Astrocyte (in vitro differentiated cells and primary cell): ENCODE measurements around the gene LRCOL1. TPM values are rescaled to one million over a fixed set of nuclear protein-coding genes. Genes with fewer than 3 reads are reported as not detected.

ENCODE experiments used
- DNase-seq: peaks from one replicate; pipeline ENCODE4 v3.0.0-alpha.2; 2010; ENCODE audit warnings: low read depth
- FAIRE-seq: peaks from 2 replicates; lab custom pipeline; 2011; peaks lifted over from hg19 to GRCh38; lab: Jason Lieb, UNC
- H2AFZ ChIP-seq: 2 replicates; pipeline ENCODE4 v1.6.0; 2012; ENCODE audit warnings: low read depth, low read length, inconsistent platforms
- H3K27ac ChIP-seq: 2 replicates; pipeline ENCODE4 v1.5.1; 2011; ENCODE audit warnings: low read depth, low read length, inconsistent platforms
- H3K27me3 ChIP-seq: 2 replicates; pipeline ENCODE4 v1.6.0; 2011; ENCODE audit warnings: low read length, inconsistent platforms; ENCODE audit not compliant: insufficient read depth
- H3K36me3 ChIP-seq: 2 replicates; pipeline ENCODE4 v1.5.1; 2011; ENCODE audit warnings: low read length, inconsistent platforms; ENCODE audit not compliant: insufficient read depth
- H3K4me1 ChIP-seq: 2 replicates; pipeline ENCODE4 v1.5.1; 2011; ENCODE audit warnings: low read length, inconsistent platforms; ENCODE audit not compliant: insufficient read depth
- H3K4me2 ChIP-seq: 2 replicates; pipeline ENCODE4 v1.6.0; 2012; ENCODE audit warnings: low read length, inconsistent platforms
- H3K4me3 ChIP-seq: 2 replicates; pipeline ENCODE4 v1.5.1; 2011; ENCODE audit warnings: low read depth, mild to moderate bottlenecking, low read length, inconsistent platforms; ENCODE audit not compliant: insufficient read depth
- H3K79me2 ChIP-seq: 2 replicates; pipeline ENCODE4 v1.6.0; 2012; ENCODE audit warnings: mild to moderate bottlenecking, low read length, inconsistent platforms; ENCODE audit not compliant: insufficient read depth
- H3K9ac ChIP-seq: 2 replicates; pipeline ENCODE4 v1.6.0; 2012; ENCODE audit warnings: mild to moderate bottlenecking, low read length, inconsistent platforms
- H3K9me3 ChIP-seq: 2 replicates; pipeline ENCODE4 v1.5.1; 2012; ENCODE audit warnings: low read depth, mild to moderate bottlenecking, low read length, inconsistent platforms; ENCODE audit not compliant: insufficient read depth
- H4K20me1 ChIP-seq: 2 replicates; pipeline ENCODE4 v1.6.0; 2012; ENCODE audit warnings: low read length, inconsistent platforms; ENCODE audit not compliant: insufficient read depth
- H3K27ac Mint-ChIP-seq: one replicate; pipeline ENCODE4 v1.8.0; 2021; ENCODE audit warnings: mild to moderate bottlenecking, mixed read lengths; ENCODE audit not compliant: unreplicated experiment
- H3K27me3 Mint-ChIP-seq: one replicate; pipeline ENCODE4 v1.8.0; 2021; ENCODE audit warnings: low read depth, mixed read lengths; ENCODE audit not compliant: unreplicated experiment
- H3K36me3 Mint-ChIP-seq: one replicate; pipeline ENCODE4 v1.8.0; 2021; ENCODE audit warnings: low read depth, mixed read lengths; ENCODE audit not compliant: unreplicated experiment
- H3K4me1 Mint-ChIP-seq: one replicate; pipeline ENCODE4 v1.8.0; 2021; ENCODE audit warnings: low read depth, mixed read lengths; ENCODE audit not compliant: unreplicated experiment
- H3K4me3 Mint-ChIP-seq: one replicate; pipeline ENCODE4 v1.8.0; 2021; ENCODE audit warnings: mild to moderate bottlenecking, moderate library complexity, mixed read lengths; ENCODE audit not compliant: unreplicated experiment
- H3K9me3 Mint-ChIP-seq: one replicate; pipeline ENCODE4 v1.8.0; 2021; ENCODE audit warnings: mild to moderate bottlenecking, mixed read lengths; ENCODE audit not compliant: unreplicated experiment
- CTCF ChIP-seq: IDR thresholded peaks from 2 replicates; pipeline ENCODE4 v1.5.1; 2011; ENCODE audit warnings: low read depth, mild to moderate bottlenecking, inconsistent platforms, low read length, moderate library complexity; ENCODE audit not compliant: insufficient read depth
- EZH2 ChIP-seq: IDR thresholded peaks from 2 replicates; pipeline ENCODE4 v1.6.1; 2012; ENCODE audit warnings: mild to moderate bottlenecking, low read length, inconsistent platforms; ENCODE audit not compliant: insufficient read depth
- total RNA-seq: library from RNA; stranded (reverse); gene quantifications from 2 replicates; pipeline ENCODE4 v1.2.1, GENCODE V29; 2021

LRCOL1 gene
- total RNA-seq, 1 donor from 2014 or later = not detected

GRCh38 chr12:132558861-132559623, 51.3 kb downstream of the LRCOL1 start:
- H3K27me3 ChIP-seq = no peaks in the 10 kb centered on the region
- Mint-ChIP-seq H3K4me3 (peak overlapping the region; percentile 64), H3K4me1 (no peaks in the 10 kb centered on the region), H3K9me3 (no peaks in the 10 kb centered on the region), H3K27me3 (peaks cover 6% of the 10 kb centered on the region), H3K36me3 (peaks cover 3% of the 10 kb centered on the region), H3K27ac (no peak overlapping the region)
- no peaks in the 10 kb centered on the region for H3K36me3 ChIP-seq
- peaks cover 25% of the 10 kb centered on the region for H4K20me1 ChIP-seq
- peak overlapping the region; percentile 89 for H3K4me2 ChIP-seq
- no peak for FAIRE-seq
- TF ChIP-seq CTCF = no peak
- TF ChIP-seq EZH2 = no peak
- H3K9me3 ChIP-seq = no peaks in the 10 kb centered on the region
- H2AFZ ChIP-seq = no peak overlapping the region
- no peak for DNase-seq
- H3K4me1 ChIP-seq = peaks cover 8% of the 10 kb centered on the region
- peaks cover 19% of the 10 kb centered on the region for H3K79me2 ChIP-seq
- H3K9ac ChIP-seq = no peak overlapping the region
- H3K27ac ChIP-seq = no peak overlapping the region
- peak overlapping the region; percentile 46 for H3K4me3 ChIP-seq

- peaks cover 6% of the 10 kb centered on the region for H3K27me3 Mint-ChIP-seq
- no peaks in the 10 kb centered on the region for H3K9me3 Mint-ChIP-seq
- no peak for FAIRE-seq
- H3K4me2 ChIP-seq = no peak overlapping the region
- no peaks in the 10 kb centered on the region for H3K27me3 ChIP-seq
- H3K36me3 ChIP-seq = no peaks in the 10 kb centered on the region
- H3K79me2 ChIP-seq = peaks cover 16% of the 10 kb centered on the region
- TF ChIP-seq EZH2 (no peak), CTCF (no peak)
- DNase-seq = no peak
- no peak overlapping the region for H3K27ac ChIP-seq
- no peak overlapping the region for H2AFZ ChIP-seq
- peak overlapping the region; percentile 64 for H3K4me3 Mint-ChIP-seq
- H3K36me3 Mint-ChIP-seq = peaks cover 3% of the 10 kb centered on the region
- H3K9ac ChIP-seq = no peak overlapping the region
- peaks cover 8% of the 10 kb centered on the region for H3K4me1 ChIP-seq
- H3K27ac Mint-ChIP-seq = no peak overlapping the region
- no peak overlapping the region for H3K4me3 ChIP-seq
- no peaks in the 10 kb centered on the region for H3K4me1 Mint-ChIP-seq
- peaks cover 21% of the 10 kb centered on the region for H4K20me1 ChIP-seq
- no peaks in the 10 kb centered on the region for H3K9me3 ChIP-seq
Measured at GRCh38 chr12:132558042-132558856, 52.1 kb downstream of the LRCOL1 start.
